ENCODE measurements around the gene DCX. TPM values are rescaled to one million over a fixed set of nuclear protein-coding genes. Genes with fewer than 3 reads are reported as not detected.

Gene DCX
- total RNA-seq, 1 experiment from 2014 or later, result 0.13 TPM

GRCh38 chrX:111265486-111265885 is 146.5 kb downstream of the DCX start:
- in situ Hi-C loops (cut with HindIII; ENCODE audit: low pct_unique_long_range_greater_than_20kb, low sequenced_read_pairs) (no loop called here), intact Hi-C loops (cut with micrococcal nuclease; ENCODE audit: unreplicated experiment) (loop anchor here (10.0 kb wide), 1 partner anchor 179 kb away; no protein-coding TSS in a partner anchor)
- Histone ChIP-seq H3K4me3 (ENCODE audit: low read depth in 2 of 2, low read length in 2 of 2) (no peak overlapping the region), H3K27me3 (ENCODE audit: control insufficient read depth, insufficient read depth, low read length) (peaks cover 2% of the 10 kb centered on the region; the same call in 1 of the 2 replicates), H3K36me3 (ENCODE audit: control insufficient read depth, insufficient read depth, low read length) (no peaks in the 10 kb centered on the region), H3K4me1 (ENCODE audit: control insufficient read depth, insufficient read depth, low read length) (no peaks in the 10 kb centered on the region), H3K27ac (ENCODE audit: low read length) (no peak overlapping the region), H3K9me3 (ENCODE audit: control insufficient read depth, insufficient read depth, low read depth, low read length) (no peaks in the 10 kb centered on the region)
- CTCF ChIA-PET, result no interaction called here
- ATAC-seq (no peak), DNase-seq (ENCODE audit: low read depth, low spot score) (no peak)
- BruUV-seq (replicated peaks), result no TSS peak
- POLR2A ChIA-PET, result no interaction called here
- TF ChIP-seq REST (IDR thresholded peaks at IDR 0.05; ENCODE audit: insufficient read depth in 1 of 2, low read depth in 2 of 2, low read length in 1 of 2) (no peak), POLR2AphosphoS5 (IDR thresholded peaks at IDR 0.05; ENCODE audit: low read depth, low read length) (no peak), SIN3A (IDR thresholded peaks at IDR 0.05; ENCODE audit: borderline replicate concordance, insufficient read depth, low read depth, low read length) (no peak), TCF7L2 (IDR thresholded peaks at IDR 0.05; ENCODE audit: low read depth, low read length) (no peak), CTCF (IDR thresholded peaks at IDR 0.05) (no peak)

- POLR2A ChIA-PET, result no interaction called here
- H3K27ac ChIP-seq (ENCODE audit: low read length), result no peak overlapping the region
- CTCF ChIA-PET, result no interaction called here
Measured at GRCh38 chrX:111264385-111264784, 147.6 kb downstream of the DCX start.

More at GRCh38 chrX:111264385-111264784, 147.6 kb downstream of the DCX start:
- Histone ChIP-seq H3K36me3 (ENCODE audit: control insufficient read depth, insufficient read depth, low read length) (no peaks in the 10 kb centered on the region), H3K4me3 (ENCODE audit: low read depth in 2 of 2, low read length in 2 of 2) (no peak overlapping the region), H3K9me3 (ENCODE audit: control insufficient read depth, insufficient read depth, low read depth, low read length) (no peaks in the 10 kb centered on the region), H3K4me1 (ENCODE audit: control insufficient read depth, insufficient read depth, low read length) (no peaks in the 10 kb centered on the region), H3K27me3 (ENCODE audit: control insufficient read depth, insufficient read depth, low read length) (peaks cover 2% of the 10 kb centered on the region; the same call in 1 of the 2 replicates)
- DNase-seq (ENCODE audit: low read depth, low spot score), result no peak
- intact Hi-C loops (cut with micrococcal nuclease; ENCODE audit: unreplicated experiment) (loop anchor here (10.0 kb wide), 1 partner anchor 180 kb away; no protein-coding TSS in a partner anchor), in situ Hi-C loops (cut with HindIII; ENCODE audit: low pct_unique_long_range_greater_than_20kb, low sequenced_read_pairs) (no loop called here)
- no peak for TF ChIP-seq TCF7L2 (IDR thresholded peaks at IDR 0.05; ENCODE audit: low read depth, low read length)
- no peak for TF ChIP-seq POLR2AphosphoS5 (IDR thresholded peaks at IDR 0.05; ENCODE audit: low read depth, low read length)
- TF ChIP-seq CTCF (IDR thresholded peaks at IDR 0.05), result no peak
- TF ChIP-seq REST (IDR thresholded peaks at IDR 0.05; ENCODE audit: insufficient read depth in 1 of 2, low read depth in 2 of 2, low read length in 1 of 2), result no peak
- no peak for TF ChIP-seq SIN3A (IDR thresholded peaks at IDR 0.05; ENCODE audit: borderline replicate concordance, insufficient read depth, low read depth, low read length)
- ATAC-seq, result no peak
- no TSS peak for BruUV-seq (replicated peaks)

Measured in Panc1 (cell line).